Tibial nerve (tissue), 4 donors: Measurements from ENCODE around the gene SERF2. TPM values are rescaled to one million over a fixed set of nuclear protein-coding genes. Genes with fewer than 3 reads are reported as not detected.
A peak's percentile ranks its signal among the peaks of the same experiment; 100 is the strongest.
"Not testable (repeated sequence)": the region's sequence is repeated elsewhere in the genome, so short reads cannot be mapped to it uniquely, and the experiment has no call there.

Experiments used
- DNase-seq, 2 donors: peaks; one replicate each; pipeline ENCODE4 v3.0.0-alpha.2; 2019; ENCODE audit warnings: low spot score in 2 of 2
- H3K27ac ChIP-seq, 4 donors: fragments of 200-600 bp; sonication (generic) in 3 of 4; one replicate each; pipeline ENCODE4 v1.5.1; 2017 to 2019; ENCODE audit warnings: mild to moderate bottlenecking in 1 of 4
- H3K27me3 ChIP-seq, 2 donors: fragments of 200-600 bp; sonication (generic) in 1 of 2; one replicate each; pipeline versions ENCODE4 v1.5.1 to v1.6.0; 2017 to 2019
- H3K36me3 ChIP-seq, 3 donors: fragments of 200-600 bp; sonication (generic); one replicate each; pipeline ENCODE4 v1.5.1; 2018 to 2019
- H3K4me1 ChIP-seq, 4 donors: fragments of 200-600 bp; sonication (generic) in 3 of 4; one replicate each; pipeline ENCODE4 v1.5.1; 2017 to 2019
- H3K4me3 ChIP-seq, 4 donors: fragments of 200-600 bp; sonication (generic) in 3 of 4; one replicate each; pipeline ENCODE4 v1.5.1; 2017 to 2019; ENCODE audit warnings: mild to moderate bottlenecking in 1 of 4, moderate library complexity in 1 of 4
- H3K9me3 ChIP-seq, 4 donors: fragments of 200-600 bp; sonication (generic) in 3 of 4; one replicate each; pipeline ENCODE4 v1.5.1; 2017 to 2019
- CTCF ChIP-seq, 5 experiments: fragments of 200-600 bp in 3 of 5; fragments of 450-650 bp in 2 of 5; sonication (generic) in 3 of 5; IDR thresholded peaks; one replicate each; pipeline ENCODE4 v1.5.1; 2016 to 2019; ENCODE audit warnings: antibody characterized with exemption in 5 of 5, mild to moderate bottlenecking in 3 of 5, moderate library complexity in 2 of 5
- EP300 ChIP-seq, 2 donors: sonication (generic); formaldehyde crosslinking; IDR thresholded peaks; one replicate each; pipeline ENCODE4 v1.6.1; 2017; ENCODE audit warnings: antibody characterized with exemption in 2 of 2, mild to moderate bottlenecking in 1 of 2
- POLR2A ChIP-seq, 2 donors: fragments of 450-650 bp; IDR thresholded peaks; one replicate each; pipeline ENCODE4 v1.6.1; 2017; ENCODE audit warnings: antibody characterized with exemption in 2 of 2, mild to moderate bottlenecking in 2 of 2, moderate library complexity in 2 of 2
- WGBS, 2 donors: methylation state at CpG; one replicate each; pipeline ENCODE4 v1.1.5; 2018; 5-methylcytosine and 5-hydroxymethylcytosine counted together
- total RNA-seq, 4 donors: library from RNA; depleted of rRNA; stranded (reverse); fragments of >200 nt; gene quantifications; one replicate each; pipeline ENCODE4 v1.1.0, GENCODE V29; 2016

The SERF2 gene
- total RNA-seq, result 100 to 1,000 TPM; 698 to 988 (median 804) TPM

GRCh38 chr15:43791993-43792760, at the start of gene SERF2:
SERF2 (plus strand) TSS chr15:43792320; CDS start chr15:43792377, 57 bp downstream.
- WGBS, 2 donors, result 0 to 1% methylated on average over 53 to 56 of the region's 66 CpGs
- Histone ChIP-seq H3K27ac (peak within 1 kb of the TSS; percentile 98 to 100 (median 100)), H3K9me3 (no peaks in the 10 kb centered on the region), H3K4me3 (peak within 1 kb of the TSS; percentile 78 to 95 (median 90)), H3K4me1 (peaks cover 0 to 49% (median 23%) of the 10 kb centered on the region in 4 donors), H3K36me3 (peaks cover 0 to 36% (median 9%) of the 10 kb centered on the region in 3 donors), H3K27me3 (no peaks in the 10 kb centered on the region)
- peak; percentile 92 to 99 for TF ChIP-seq EP300 (IDR thresholded peaks at IDR 0.05)
- TF ChIP-seq POLR2A (IDR thresholded peaks at IDR 0.05), result peak; percentile 97 to 100
- no peak for TF ChIP-seq CTCF (IDR thresholded peaks at IDR 0.05)
- DNase-seq, result peak; percentile 100

GRCh38 chr15:43746245-43746902, 45.7 kb upstream of the SERF2 start, which contains the start of gene PDIA3:
PDIA3 (plus strand) TSS chr15:43746438; CDS start chr15:43746540, 102 bp downstream.
- H3K36me3 ChIP-seq, H3K9me3 ChIP-seq, H3K27me3 ChIP-seq: not testable (repeated sequence)
- 0 to 1% methylated on average over 9 to 55 of the region's 84 CpGs for WGBS, 2 donors
- TF ChIP-seq EP300 (IDR thresholded peaks at IDR 0.05) (peak; percentile 12 to 89), CTCF (IDR thresholded peaks at IDR 0.05) (peak in 2 of 5 experiments; percentile 57 to 60), POLR2A (IDR thresholded peaks at IDR 0.05) (peak; percentile 85 to 98)
- H3K4me1 ChIP-seq, result peaks cover 0 to 44% (median 20%) of the 10 kb centered on the region in 4 donors
- DNase-seq, result peak; percentile 79 to 81
- H3K27ac ChIP-seq, result peak within 1 kb of the TSS; percentile 90 to 95 (median 91)
- H3K4me3 ChIP-seq, result peak within 1 kb of the TSS; percentile 81 to 91 (median 82)

- Histone ChIP-seq H3K4me1 (peaks cover 0 to 49% (median 20%) of the 10 kb centered on the region in 4 donors), H3K27ac (peak overlapping the region; percentile 90 to 95 (median 91)), H3K4me3 (peak overlapping the region; percentile 81 to 91 (median 82))
- not testable (repeated sequence) for H3K36me3 ChIP-seq, H3K27me3 ChIP-seq, H3K9me3 ChIP-seq, DNase-seq
- 0 to 1% methylated on average over 12 of the region's 12 CpGs for WGBS, 2 donors
These were observed 45.2 kb upstream of the SERF2 start for GRCh38 chr15:43746903-43747309.

- peaks cover 0 to 64% (median 22%) of the 10 kb centered on the region in 4 donors for H3K4me1 ChIP-seq
- H3K36me3 ChIP-seq, result peaks cover 0 to 13% (median 0%) of the 10 kb centered on the region in 3 donors
- H3K9me3 ChIP-seq, result no peaks in the 10 kb centered on the region
- H3K4me3 ChIP-seq, result peak overlapping the region in 1 of 4 donors; percentile 91
- WGBS, 2 donors, result 55 to 57% methylated on average over 3 of the region's 3 CpGs
- DNase-seq, result no peak
- no peaks in the 10 kb centered on the region for H3K27me3 ChIP-seq
- no peak for TF ChIP-seq CTCF (IDR thresholded peaks at IDR 0.05)
- no peak for TF ChIP-seq POLR2A (IDR thresholded peaks at IDR 0.05)
- TF ChIP-seq EP300 (IDR thresholded peaks at IDR 0.05), result no peak
- H3K27ac ChIP-seq, result no peak overlapping the region
These were observed 43.7 kb upstream of the SERF2 start for GRCh38 chr15:43748376-43748775.

- TF ChIP-seq CTCF (IDR thresholded peaks at IDR 0.05) (no peak), POLR2A (IDR thresholded peaks at IDR 0.05) (no peak), EP300 (IDR thresholded peaks at IDR 0.05) (no peak)
- no peaks in the 10 kb centered on the region for H3K9me3 ChIP-seq
- H3K27ac ChIP-seq, result peak overlapping the region in 1 of 4 donors; percentile 25
- H3K27me3 ChIP-seq, result no peaks in the 10 kb centered on the region
- no peak for DNase-seq
- H3K36me3 ChIP-seq, result peaks cover 0 to 27% (median 0%) of the 10 kb centered on the region in 3 donors
- no peak overlapping the region for H3K4me3 ChIP-seq
- peaks cover 0 to 65% (median 22%) of the 10 kb centered on the region in 4 donors for H3K4me1 ChIP-seq
- WGBS, 2 donors, result 68 to 76% methylated on average over 12 of the region's 12 CpGs
These were observed 42.3 kb upstream of the SERF2 start for GRCh38 chr15:43749690-43750345.
